GM11168 (cell line): ENCODE data around the gene WWOX.

Experiments used
- in situ Hi-C: fragments of 300-500 bp; cut with MboI; formaldehyde crosslinking; loops from one replicate; pipeline ENCODE4 v1.12.0; 2022; ENCODE audit warnings: low sequenced_read_pairs; ENCODE audit not compliant: unreplicated experiment

WWOX gene

DNA sequence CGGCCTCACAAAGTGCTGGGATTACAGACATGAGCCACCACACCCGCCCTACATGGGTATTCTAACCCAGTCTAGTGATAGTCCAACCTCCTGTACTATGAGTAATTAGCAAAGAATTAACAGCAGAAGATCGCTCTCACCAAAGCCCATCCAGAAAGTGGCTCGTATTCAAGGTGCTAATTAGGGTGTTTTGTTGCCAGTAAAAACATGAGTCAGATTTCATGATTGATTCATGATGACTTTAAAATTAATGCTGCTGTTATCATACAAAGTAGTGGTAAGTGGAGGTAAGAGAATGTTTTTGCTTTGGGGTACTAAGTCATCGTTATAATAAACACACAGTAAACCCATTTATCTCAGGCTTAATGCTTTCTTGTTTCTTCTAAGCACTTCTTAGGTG is 428.8 kb downstream of the WWOX start:
- in situ Hi-C loops = no loop called here

DNA sequence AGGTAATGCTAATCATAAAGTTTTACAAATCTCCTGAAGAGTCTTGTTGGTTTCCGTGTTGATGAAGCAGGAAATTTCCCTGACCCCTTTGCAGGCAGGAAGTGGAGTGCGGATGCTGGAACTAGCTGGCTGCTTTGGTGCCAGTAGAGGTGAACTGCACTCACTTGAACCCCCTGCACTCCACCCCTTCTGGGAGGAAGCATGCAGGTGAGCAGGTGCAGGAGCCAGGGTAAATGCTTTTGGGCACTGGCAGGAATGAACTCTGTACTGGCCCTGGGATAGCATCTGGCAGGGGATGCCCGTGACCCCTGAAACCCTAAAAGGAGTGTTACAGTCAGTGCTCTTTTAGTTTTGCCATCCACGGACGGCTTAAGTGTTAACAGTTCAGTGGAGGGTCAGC is 430.4 kb downstream of the WWOX start:
- in situ Hi-C loops = no loop called here

DNA sequence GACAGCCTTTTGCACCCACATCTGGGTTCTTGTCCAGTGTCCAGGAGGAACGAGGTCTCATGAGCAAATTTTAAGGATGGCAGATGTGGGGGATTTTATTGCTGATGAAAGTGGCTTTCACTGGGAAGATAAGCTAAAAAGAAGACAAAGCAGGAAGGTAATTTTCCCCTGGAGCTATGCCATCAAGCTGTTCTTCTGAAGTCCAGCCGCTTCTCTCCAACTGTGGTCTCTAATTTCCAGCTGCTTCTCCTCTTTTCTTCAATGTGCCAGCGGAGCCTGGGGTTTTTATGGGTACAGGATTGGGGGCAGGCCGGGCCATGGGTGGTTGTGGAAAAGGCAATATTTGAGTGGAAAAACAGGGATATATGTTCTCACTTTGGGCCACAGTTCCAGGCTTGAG is 430.8 kb downstream of the WWOX start:
- in situ Hi-C loops = no loop called here

DNA sequence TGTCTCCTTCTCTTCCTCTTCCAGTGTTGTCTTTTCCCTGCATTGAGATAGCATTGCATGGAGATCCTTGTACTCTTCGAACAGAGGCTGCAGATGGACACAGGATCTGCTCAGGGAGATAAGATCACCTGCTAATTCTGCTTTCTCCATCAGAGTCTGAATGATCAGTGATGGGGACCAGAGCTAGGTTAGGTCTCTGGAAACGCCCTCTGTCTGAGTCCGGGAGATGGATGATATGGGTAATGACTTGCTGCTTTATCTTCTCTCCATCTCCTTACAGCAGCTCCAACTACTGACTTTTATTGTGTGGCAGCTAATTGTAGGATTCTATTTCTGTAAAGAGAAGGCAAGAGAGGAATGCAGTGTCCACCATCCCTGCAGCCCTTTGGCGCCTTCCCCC is 435.6 kb downstream of the WWOX start:
- in situ Hi-C loops = no loop called here

DNA sequence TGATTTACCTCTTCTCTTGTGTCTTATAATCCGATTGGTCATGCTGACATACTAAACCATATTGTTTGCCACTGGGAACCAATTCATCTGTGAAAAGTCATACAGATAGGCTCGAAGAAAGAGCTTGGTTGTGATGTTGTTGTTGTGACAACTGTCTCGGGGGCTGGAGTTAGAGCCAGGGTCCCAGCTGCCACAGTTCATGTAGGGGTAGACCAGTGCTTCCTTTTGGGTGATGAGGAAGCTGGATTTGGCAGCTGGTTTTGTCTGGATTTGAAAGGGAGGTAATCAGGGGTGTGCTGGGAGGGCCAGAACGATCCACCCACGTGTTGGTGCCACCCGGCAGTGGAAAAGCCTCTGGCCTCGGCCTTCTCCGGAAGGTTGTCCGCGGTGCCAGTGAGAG is 438.1 kb downstream of the WWOX start:
- in situ Hi-C loops = no loop called here

- in situ Hi-C loops = no loop called here
Observed at GRCh38 chr16:78538292-78538691, 438.8 kb downstream of the WWOX start.

- in situ Hi-C loops = no loop called here
Observed at GRCh38 chr16:78538919-78539318, 439.5 kb downstream of the WWOX start.

DNA sequence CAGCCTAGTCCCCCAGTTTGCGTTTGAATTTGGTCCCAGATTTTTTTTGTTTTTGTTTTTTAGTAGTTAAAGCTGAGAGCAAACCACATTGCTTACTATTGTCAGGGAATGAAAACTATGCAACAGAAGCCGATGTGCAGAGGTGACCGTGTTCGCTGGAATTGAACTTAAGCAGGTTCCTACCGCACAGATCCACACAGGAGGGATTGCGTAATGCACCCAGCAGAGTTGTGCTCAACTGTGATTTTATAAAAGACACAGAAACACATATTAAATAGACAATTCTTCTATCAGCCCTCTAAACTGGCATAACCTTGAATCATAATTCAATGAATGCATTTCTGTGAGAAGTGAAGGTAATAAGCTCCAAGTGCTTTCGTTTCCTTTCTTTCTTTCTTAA is 443.0 kb downstream of the WWOX start:
- in situ Hi-C loops = no loop called here

DNA sequence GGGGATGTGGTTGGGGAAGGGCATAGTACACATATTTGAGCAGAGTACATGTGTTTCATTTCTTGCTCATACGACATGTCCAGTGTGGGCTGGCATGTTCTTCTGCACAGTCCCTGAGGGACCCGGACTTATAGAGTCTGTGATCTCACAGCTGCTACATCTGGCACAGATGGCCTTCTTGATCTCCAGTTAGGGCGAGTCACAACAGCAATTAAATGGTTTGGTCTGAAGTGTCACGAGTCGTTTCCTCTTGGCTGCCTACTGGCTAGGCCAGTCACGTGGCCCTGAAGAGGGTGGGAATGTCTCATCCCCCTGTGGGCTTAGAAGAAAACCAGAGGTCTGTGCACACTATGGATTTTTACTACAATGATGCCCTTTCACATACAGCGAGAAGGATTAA is 443.6 kb downstream of the WWOX start:
- in situ Hi-C loops = no loop called here

- in situ Hi-C loops = no loop called here
Observed at GRCh38 chr16:78549366-78549765, 449.9 kb downstream of the WWOX start.

DNA sequence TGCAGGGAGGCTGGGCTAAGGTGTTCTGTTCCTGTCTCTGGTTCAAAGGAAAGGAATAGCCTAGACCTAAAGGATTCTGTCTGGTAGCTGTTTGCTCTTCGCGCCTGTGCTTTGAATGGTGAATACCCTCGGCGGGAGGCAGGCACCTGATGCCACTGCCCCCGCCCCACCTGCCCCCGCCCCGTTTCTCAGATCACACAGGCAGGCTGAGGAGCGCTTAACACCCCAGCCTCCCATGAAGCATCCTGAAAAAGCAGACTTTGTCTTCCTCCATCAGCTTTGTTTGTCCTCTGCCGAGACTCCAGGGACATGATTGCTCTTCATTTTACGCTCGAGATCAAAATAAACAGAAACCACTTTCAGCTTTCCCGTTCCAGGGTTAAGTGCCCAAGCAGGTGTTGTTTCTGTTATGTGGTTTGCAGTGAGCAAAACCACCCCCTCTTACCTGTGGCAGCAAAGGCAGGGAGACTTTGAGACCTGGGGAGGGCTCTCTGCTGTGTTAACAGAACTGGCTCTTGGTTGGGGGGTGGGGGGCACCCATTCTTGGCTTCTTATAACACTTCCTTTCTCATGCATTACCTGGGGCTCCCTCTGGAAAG is 452.1 kb downstream of the WWOX start:
- in situ Hi-C loops = no loop called here

- in situ Hi-C loops = no loop called here
Observed at GRCh38 chr16:78552106-78552675, 452.7 kb downstream of the WWOX start.

- in situ Hi-C loops = no loop called here
Observed at GRCh38 chr16:78552716-78553115, 453.3 kb downstream of the WWOX start.

DNA sequence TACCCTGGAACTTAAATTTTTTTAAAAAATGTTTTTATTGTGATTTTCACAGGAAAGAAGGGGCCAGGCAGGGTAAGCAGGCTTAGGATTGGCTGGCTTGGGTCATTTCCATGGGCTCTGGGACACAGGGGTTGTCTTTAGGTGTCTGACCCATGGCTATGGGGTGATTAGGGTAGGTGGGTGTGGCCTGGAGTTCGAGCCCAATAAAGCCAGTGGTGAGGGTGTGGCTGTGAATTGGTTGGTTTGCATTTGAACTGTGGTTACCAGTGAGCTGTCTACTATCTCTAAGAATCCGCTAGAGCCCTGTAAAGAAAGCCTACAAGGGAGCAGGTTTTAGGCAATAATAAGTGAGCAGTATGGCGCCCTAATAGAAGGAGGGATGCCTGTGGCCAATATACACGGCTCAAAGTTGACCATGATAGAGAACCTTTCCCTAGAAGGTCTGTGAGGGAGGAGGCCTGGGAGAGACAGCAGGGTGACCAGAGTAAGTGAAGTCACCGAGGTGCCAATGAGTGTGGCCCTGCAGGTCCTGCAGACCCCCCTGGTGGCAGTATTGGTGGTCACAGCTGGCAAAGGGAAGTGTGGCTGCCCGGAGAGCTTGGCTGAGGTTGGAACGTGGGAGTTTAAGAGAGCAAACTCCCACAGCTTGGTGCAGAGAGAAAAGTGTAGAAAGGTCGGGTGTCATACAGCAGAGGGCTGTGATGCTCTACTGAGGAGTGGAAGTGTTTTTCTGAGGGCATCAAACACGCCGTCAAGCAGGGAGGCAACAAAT is 454.0 kb downstream of the WWOX start:
- in situ Hi-C loops = no loop called here

GRCh38 chr16:78556421-78556820 is 457.0 kb downstream of the WWOX start:
- in situ Hi-C loops = no loop called here

DNA sequence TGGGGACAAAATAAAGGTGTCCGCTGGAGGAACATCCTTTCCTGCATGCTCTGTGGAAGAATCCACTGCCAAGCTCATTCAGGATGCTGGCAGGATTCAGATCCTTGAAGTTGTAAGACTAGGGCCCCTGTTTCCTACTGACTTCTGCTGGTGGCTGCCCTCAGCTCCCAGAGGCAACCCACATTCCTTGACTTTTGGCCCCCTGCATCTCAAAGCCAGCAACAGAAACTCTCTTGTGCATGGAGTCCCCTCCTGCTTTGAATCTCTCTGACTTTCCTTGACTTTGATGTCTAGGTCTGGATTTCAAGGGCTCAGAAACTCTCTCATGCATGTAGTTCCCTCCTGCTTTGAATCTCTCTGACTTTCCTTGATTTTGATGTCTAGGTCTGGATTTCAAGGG is 461.5 kb downstream of the WWOX start:
- in situ Hi-C loops = no loop called here

DNA sequence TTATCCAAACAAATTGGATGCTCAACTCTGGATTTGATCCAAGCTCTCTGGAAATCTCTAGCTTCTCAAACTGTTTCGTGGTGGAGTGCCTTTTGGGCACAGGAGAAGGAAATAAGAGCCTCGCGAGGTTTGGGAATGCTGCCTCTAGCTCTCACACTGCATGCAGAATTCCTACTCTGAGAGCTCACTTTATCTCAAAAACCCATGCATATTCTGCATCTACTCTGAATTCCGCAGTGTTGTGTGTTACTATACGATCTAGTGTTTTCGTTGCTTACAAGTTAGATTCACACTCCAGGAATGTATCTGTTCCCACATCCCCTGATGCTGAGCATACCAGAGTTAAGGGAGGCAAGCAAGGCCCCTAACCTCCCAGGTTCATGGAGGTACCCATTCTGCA is 462.7 kb downstream of the WWOX start:
- in situ Hi-C loops = no loop called here

GRCh38 chr16:78562650-78563049 is 463.2 kb downstream of the WWOX start:
- in situ Hi-C loops = no loop called here

- in situ Hi-C loops = no loop called here
Observed at GRCh38 chr16:78563905-78564304, 464.5 kb downstream of the WWOX start.

DNA sequence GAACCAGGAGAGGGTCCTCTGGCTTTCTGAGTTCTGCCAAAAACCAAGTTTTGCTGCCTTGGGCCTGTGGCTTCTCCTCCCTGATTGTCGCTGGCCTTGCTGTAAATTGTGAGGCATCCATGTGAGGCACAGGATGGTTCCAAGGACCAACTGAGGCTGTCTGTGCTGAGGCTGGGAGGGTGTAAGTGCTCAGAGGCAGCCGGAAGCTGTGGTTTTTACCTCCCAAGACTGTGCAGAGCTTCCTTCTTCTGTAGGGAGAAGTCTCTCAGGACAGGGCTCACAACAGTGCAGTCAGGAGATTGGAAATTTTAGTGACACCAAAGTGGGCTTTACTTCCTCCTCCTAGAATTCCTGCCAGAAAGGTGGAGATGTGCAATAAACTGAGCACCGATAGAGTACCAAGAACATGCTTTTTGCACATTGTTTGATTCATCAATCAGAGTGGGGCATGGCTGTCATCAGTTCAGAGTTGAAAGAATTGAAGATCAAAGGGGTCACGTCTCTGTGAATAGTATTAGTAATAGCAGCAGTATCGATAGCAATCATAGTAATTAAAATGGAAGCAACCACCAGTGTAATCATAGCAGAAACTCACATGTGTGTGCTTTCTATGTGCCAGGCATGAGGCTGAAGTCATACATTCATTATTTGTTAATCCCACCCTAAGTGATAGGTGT is 467.1 kb downstream of the WWOX start:
- in situ Hi-C loops = no loop called here

GRCh38 chr16:78570399-78571141 is 471.1 kb downstream of the WWOX start:
- in situ Hi-C loops = no loop called here
